HL-60 (cell line): ENCODE results near the gene KRTAP10-12.

ENCODE experiments used
- DNase-seq, 2 experiments: peaks; one replicate each; pipeline ENCODE4 v3.0.0-alpha.2; 2010 to 2020; ENCODE audit warnings: low read depth in 1 of 2, low spot score in 1 of 2
- H3K27ac ChIP-seq: fragments of 250-450 bp; sonication (Bioruptor Pico); replicated peaks from 2 replicates; pipeline ENCODE4 v1.5.1; 2020; ENCODE audit warnings: mild to moderate bottlenecking, moderate library complexity
- H3K27me3 ChIP-seq: fragments of 250-450 bp; sonication (Bioruptor Pico); 2 replicates; pipeline ENCODE4 v1.5.1; 2021; ENCODE audit warnings: mild to moderate bottlenecking, moderate library complexity; ENCODE audit not compliant: insufficient read depth, poor library complexity, severe bottlenecking
- H3K4me3 ChIP-seq: replicated peaks from 2 replicates; pipeline ENCODE4 v1.5.1; 2011; ENCODE audit warnings: mild to moderate bottlenecking, control low read depth, low read length; ENCODE audit not compliant: insufficient read depth
- CTCF ChIP-seq: IDR thresholded peaks from one replicate; pipeline ENCODE4 v1.5.1; 2011; ENCODE audit warnings: low read length, control low read depth, inconsistent platforms; ENCODE audit not compliant: insufficient read depth
- GABPA ChIP-seq: IDR thresholded peaks from 2 replicates; pipeline ENCODE4 v1.6.1; 2012; ENCODE audit warnings: low read depth
- POLR2AphosphoS5 ChIP-seq: IDR thresholded peaks from 2 replicates; pipeline ENCODE4 v1.6.1; 2012; ENCODE audit warnings: low read depth
- REST ChIP-seq: IDR thresholded peaks from 2 replicates; pipeline ENCODE4 v1.6.1; 2012; ENCODE audit warnings: low read depth; ENCODE audit not compliant: insufficient replicate concordance
- SPI1 ChIP-seq: IDR thresholded peaks from 2 replicates; pipeline ENCODE4 v1.6.1; 2012; ENCODE audit warnings: low read depth, mild to moderate bottlenecking, borderline replicate concordance

KRTAP10-12 gene

GRCh38 chr21:44718571-44718970 lies 21.6 kb downstream of the KRTAP10-12 start:
- no peak for DNase-seq
- Histone ChIP-seq H3K27ac (no peak overlapping the region), H3K4me3 (no peak overlapping the region), H3K27me3 (peaks cover 22% of the 10 kb centered on the region)
- TF ChIP-seq GABPA, result no peak
- TF ChIP-seq REST, result no peak
- no peak for TF ChIP-seq CTCF
- TF ChIP-seq POLR2AphosphoS5, result no peak

GRCh38 chr21:44720170-44720569 lies 23.2 kb downstream of the KRTAP10-12 start:
- Histone ChIP-seq H3K27me3 (peaks cover 32% of the 10 kb centered on the region), H3K4me3 (no peak overlapping the region), H3K27ac (no peak overlapping the region)
- TF ChIP-seq CTCF (no peak), SPI1 (no peak), POLR2AphosphoS5 (no peak), GABPA (no peak), REST (no peak)
- DNase-seq, result no peak

GRCh38 chr21:44722731-44723130 lies 25.8 kb downstream of the KRTAP10-12 start:
- no peak for DNase-seq
- no peak for TF ChIP-seq SPI1
- peaks cover 35% of the 10 kb centered on the region for H3K27me3 ChIP-seq
- no peak overlapping the region for H3K4me3 ChIP-seq
- no peak overlapping the region for H3K27ac ChIP-seq

- no peak for DNase-seq
- TF ChIP-seq GABPA, result no peak
- no peak for TF ChIP-seq POLR2AphosphoS5
- no peak for TF ChIP-seq REST
- TF ChIP-seq CTCF, result no peak
- TF ChIP-seq SPI1, result no peak
- H3K4me3 ChIP-seq, result no peak overlapping the region
- H3K27ac ChIP-seq, result no peak overlapping the region
- H3K27me3 ChIP-seq, result peaks cover 32% of the 10 kb centered on the region
These were observed 26.5 kb downstream of the KRTAP10-12 start for GRCh38 chr21:44723177-44724131.
